Activated naive CD4-positive, alpha-beta T cell (primary cell): ENCODE data around the gene ERC2.

Source experiments
- DNase-seq, 4 experiments: peaks; one replicate each; lab custom pipeline; 2025; lab: John Stamatoyannopoulos, UW

The ERC2 gene

GRCh38 chr3:55646121-55646520 is 822.1 kb downstream of the ERC2 start:
- DNase-seq, result no peak

GRCh38 chr3:55645422-55645821 is 822.8 kb downstream of the ERC2 start:
- DNase-seq, result no peak

GRCh38 chr3:55643283-55643682 is 825.0 kb downstream of the ERC2 start:
- no peak for DNase-seq

- DNase-seq, result no peak
Measured at GRCh38 chr3:55641964-55642363, 826.3 kb downstream of the ERC2 start.

GRCh38 chr3:55639896-55640765 is 828.1 kb downstream of the ERC2 start:
- no peak for DNase-seq

GRCh38 chr3:55639143-55639542 is 829.1 kb downstream of the ERC2 start:
- DNase-seq, result no peak

- no peak for DNase-seq
Measured at GRCh38 chr3:55637906-55638638, 830.2 kb downstream of the ERC2 start.

GRCh38 chr3:55636300-55637195 is 831.7 kb downstream of the ERC2 start:
- no peak for DNase-seq

GRCh38 chr3:55634345-55634744 is 833.9 kb downstream of the ERC2 start:
- no peak for DNase-seq

GRCh38 chr3:55633333-55633732 is 834.9 kb downstream of the ERC2 start:
- no peak for DNase-seq

- no peak for DNase-seq
Measured at GRCh38 chr3:55631766-55632331, 836.4 kb downstream of the ERC2 start.

GRCh38 chr3:55630921-55631299 is 837.4 kb downstream of the ERC2 start:
- DNase-seq, result no peak

- no peak for DNase-seq
Measured at GRCh38 chr3:55630280-55630920, 837.9 kb downstream of the ERC2 start.

GRCh38 chr3:55629432-55629831 is 838.8 kb downstream of the ERC2 start:
- DNase-seq, result no peak

GRCh38 chr3:55626279-55626665 is 842.0 kb downstream of the ERC2 start:
- DNase-seq, result no peak

- no peak for DNase-seq
Measured at GRCh38 chr3:55624238-55624637, 844.0 kb downstream of the ERC2 start.

GRCh38 chr3:55623786-55624185 is 844.5 kb downstream of the ERC2 start:
- no peak for DNase-seq

- DNase-seq, result no peak
Measured at GRCh38 chr3:55622733-55623132, 845.5 kb downstream of the ERC2 start.

- no peak for DNase-seq
Measured at GRCh38 chr3:55622116-55622515, 846.2 kb downstream of the ERC2 start.

GRCh38 chr3:55621648-55622047 is 846.6 kb downstream of the ERC2 start:
- no peak for DNase-seq

- DNase-seq, result no peak
Measured at GRCh38 chr3:55621026-55621422, 847.2 kb downstream of the ERC2 start.
